GM21390 (cell line): ENCODE data around the gene KIAA1217.

Source experiments
- ATAC-seq: cut with Tn5 transposase; IDR thresholded peaks from one replicate; pipeline ENCODE4 v1.9.1; 2021; ENCODE audit not compliant: unreplicated experiment

KIAA1217 gene

GRCh38 chr10:24358022-24358421, 149.1 kb downstream of the KIAA1217 start:
- no peak for ATAC-seq

- ATAC-seq: no peak
These were observed 151.6 kb downstream of the KIAA1217 start for GRCh38 chr10:24360282-24361127.

- no peak for ATAC-seq
These were observed 154.1 kb downstream of the KIAA1217 start for GRCh38 chr10:24363070-24363469.

GRCh38 chr10:24367688-24368087, 158.8 kb downstream of the KIAA1217 start:
- ATAC-seq: no peak

GRCh38 chr10:24370877-24371276, 161.9 kb downstream of the KIAA1217 start:
- no peak for ATAC-seq

GRCh38 chr10:24371396-24371795, 162.5 kb downstream of the KIAA1217 start:
- ATAC-seq: no peak

GRCh38 chr10:24374134-24374915, 165.4 kb downstream of the KIAA1217 start:
- ATAC-seq: no peak

GRCh38 chr10:24375510-24375909, 166.6 kb downstream of the KIAA1217 start:
- ATAC-seq: no peak

- ATAC-seq: no peak
These were observed 167.8 kb downstream of the KIAA1217 start for GRCh38 chr10:24376731-24377130.

GRCh38 chr10:24378126-24378920, 169.4 kb downstream of the KIAA1217 start:
- no peak for ATAC-seq

- no peak for ATAC-seq
These were observed 172.5 kb downstream of the KIAA1217 start for GRCh38 chr10:24381235-24382010.

- no peak for ATAC-seq
These were observed 173.1 kb downstream of the KIAA1217 start for GRCh38 chr10:24382045-24382444.

- ATAC-seq: no peak
These were observed 173.6 kb downstream of the KIAA1217 start for GRCh38 chr10:24382596-24382978.

- peak; percentile 61 for ATAC-seq
These were observed 174.2 kb downstream of the KIAA1217 start for GRCh38 chr10:24382979-24383663.

GRCh38 chr10:24383681-24384106, 174.8 kb downstream of the KIAA1217 start:
- ATAC-seq: peak; percentile 86

GRCh38 chr10:24384954-24385353, 176.0 kb downstream of the KIAA1217 start:
- no peak for ATAC-seq

GRCh38 chr10:24385776-24386175, 176.8 kb downstream of the KIAA1217 start:
- ATAC-seq: no peak

- no peak for ATAC-seq
These were observed 181.3 kb downstream of the KIAA1217 start for GRCh38 chr10:24390146-24390700.

- ATAC-seq: no peak
These were observed 181.8 kb downstream of the KIAA1217 start for GRCh38 chr10:24390746-24391145.

- ATAC-seq: no peak
These were observed 184.3 kb downstream of the KIAA1217 start for GRCh38 chr10:24393201-24393600.
